ENCODE data around the gene STXBP5. TPM values are rescaled to one million over a fixed set of nuclear protein-coding genes. Genes with fewer than 3 reads are reported as not detected.

STXBP5 gene
- total and polyA plus RNA-seq, 2 of the 4 experiments (the other 2 are of a cell fraction): 13.2 to 46.4 TPM

DNA sequence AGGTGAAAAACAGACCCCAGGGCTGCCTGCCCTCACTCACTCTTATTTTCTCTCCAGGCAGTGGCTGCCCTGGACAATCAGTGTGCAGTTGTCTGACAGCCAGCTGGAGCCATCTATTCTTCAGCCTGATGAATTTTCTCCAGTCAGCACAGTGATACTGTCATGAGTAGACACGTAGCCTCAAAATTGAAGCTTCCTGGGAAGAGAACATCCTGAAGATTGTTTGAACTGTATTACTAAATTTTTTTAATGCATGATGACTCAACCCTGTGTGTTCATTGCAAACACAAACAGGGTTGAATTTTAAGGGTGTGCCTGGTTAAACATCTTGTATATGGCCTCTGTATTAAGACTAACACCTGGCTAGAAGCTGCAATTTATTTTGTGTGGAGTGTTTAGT is 49.8 kb upstream of the STXBP5 start:
- H3K18ac ChIP-seq (ENCODE audit: low read depth, low read length): peak overlapping the region; percentile 4; the same call in 1 of the 2 replicates
- no peaks in the 10 kb centered on the region for H4K20me1 ChIP-seq (ENCODE audit: insufficient read depth, low read length)
- ChIA-PET POLR2A (ENCODE audit: unreplicated experiment) (no interaction called here), CTCF (interaction anchor here (0.6 kb wide), 1 partner anchor 51 kb away, joined by 3 read pairs; no protein-coding TSS in a partner anchor)
- peaks cover 3% of the 10 kb centered on the region for H3K4me1 ChIP-seq (ENCODE audit: control insufficient read depth, insufficient read depth, low read length)
- peak overlapping the region; percentile 69; the same call in 2 of the 3 replicates for H2BK15ac ChIP-seq (ENCODE audit: low read depth, low read length)
- no peak overlapping the region for H2AK9ac ChIP-seq (replicated peaks; ENCODE audit: low read depth, low read length, poor library complexity)
- no peak overlapping the region for H3K56ac ChIP-seq (ENCODE audit: extremely low read depth, insufficient read depth, low read length)
- peak overlapping the region; percentile 21; the same call in 1 of the 2 replicates for H2BK120ac ChIP-seq (ENCODE audit: low read depth, low read length)
- peak overlapping the region; percentile 64 for H3K14ac ChIP-seq (replicated peaks; ENCODE audit: low read depth, low read length)
- peak; percentile 89 for ATAC-seq (ENCODE audit: low read depth)
- no peaks in the 10 kb centered on the region for H3K9me3 ChIP-seq (ENCODE audit: control insufficient read depth, insufficient read depth, low read length)
- no peak overlapping the region for H3K9ac ChIP-seq (ENCODE audit: low read depth, low read length)
- dilution Hi-C loops (cut with HindIII; ENCODE audit: low sequenced_read_pairs, unreplicated experiment): no loop called here
- H2AFZ ChIP-seq (replicated peaks; ENCODE audit: low read length, poor library complexity): peak overlapping the region; percentile 60
- H3K36me3 ChIP-seq (ENCODE audit: control insufficient read depth, insufficient read depth, low read length): no peaks in the 10 kb centered on the region
- H3K23ac ChIP-seq (ENCODE audit: low read depth, low read length): peak overlapping the region; percentile 10; the same call in 1 of the 2 replicates
- 0 out of 2 replicates have a peak, but pooled peaks cover 7% of the 10 kb centered on the region for H3K9me1 ChIP-seq (ENCODE audit: insufficient read depth, low read length)
- H3K4me3 ChIP-seq (ENCODE audit: insufficient read depth, low read depth, low read length): no peak overlapping the region
- peaks cover 0 to 2% of the 10 kb centered on the region in 2 experiments; a peak in 1 of 4 replicates for H3K79me1 ChIP-seq (ENCODE audit: low read depth in 1 of 2, low read length in 2 of 2)
- DNase-seq: peak; percentile 79
- TF ChIP-seq RAD21 (IDR thresholded peaks at IDR 0.05; ENCODE audit: low read length): no peak
- TF ChIP-seq FOS (IDR thresholded peaks at IDR 0.05; ENCODE audit: low read depth, low read length): peak; percentile 47; the same call in 1 of the 2 replicates
- 0 out of 2 replicates have a peak, but pooled peaks have one; percentile 39 for TF ChIP-seq MAFK (IDR thresholded peaks at IDR 0.05; ENCODE audit: low read depth, low read length)
- TF ChIP-seq BHLHE40 (IDR thresholded peaks at IDR 0.05; ENCODE audit: low read depth, low read length): no peak
- TF ChIP-seq POLR2A (IDR thresholded peaks at IDR 0.05; ENCODE audit: low read depth, low read length): no peak
- no peak for TF ChIP-seq MAZ (IDR thresholded peaks at IDR 0.05; ENCODE audit: borderline replicate concordance, low read depth, low read length)
- no peak overlapping the region for H3K27ac ChIP-seq (ENCODE audit: insufficient read depth, low read length)
- intact Hi-C loops (cut with micrococcal nuclease): no loop called here
- peak overlapping the region in 1 of 2 experiments; percentile 58; a peak in 2 of 4 replicates for H4K8ac ChIP-seq (ENCODE audit: low read depth in 2 of 2, low read length in 2 of 2)
- H2BK5ac ChIP-seq (ENCODE audit: low read depth, low read length, poor library complexity, severe bottlenecking): no peak overlapping the region
- H3K27me3 ChIP-seq (ENCODE audit: control insufficient read depth, insufficient read depth, low read length): no peaks in the 10 kb centered on the region
- peak overlapping the region; percentile 43; the same call in 1 of the 2 replicates for H4K91ac ChIP-seq (ENCODE audit: insufficient read depth, low read depth, low read length)
- H3K4ac ChIP-seq (ENCODE audit: low read depth, low read length): peak overlapping the region; percentile 48
- H3K4me2 ChIP-seq (ENCODE audit: low read depth, low read length): no peak overlapping the region
- WGBS, 2 experiments (ENCODE audit: extremely low coverage in 2 of 2, insufficient read length in 1 of 2): 0% methylated on average over 1 of the region's 1 CpG; no CpG with 5 or more reads in 1 of the 2 experiments
- H4K5ac ChIP-seq (ENCODE audit: low read depth, low read length): no peak overlapping the region; the same call in 1 of the 2 replicates
- peak overlapping the region; percentile 75 for H2BK20ac ChIP-seq (ENCODE audit: low read depth, low read length)
- in situ Hi-C loops (cut with MboI; ENCODE audit: low sequenced_read_pairs): no loop called here
- BruUV-seq (replicated peaks): no TSS peak
- H2AK5ac ChIP-seq (ENCODE audit: low read depth, low read length): peak overlapping the region; percentile 70

Data from IMR-90 (cell line).